A549 (cell line): Measurements from ENCODE around the gene AIPL1. TPM values are rescaled to one million over a fixed set of nuclear protein-coding genes. Genes with fewer than 3 reads are reported as not detected.
A peak's percentile ranks its signal among the peaks of the same experiment; 100 is the strongest.

Source experiments
- ATAC-seq, 2 experiments: fragments of 200-7000 bp in 1 of 2; fragments of >200 bp in 1 of 2; cut with Nextera tagmentation in 1 of 2; cut with Tn5 transposase in 1 of 2; 3 replicates each; pipeline versions ENCODE4 v1.8.0 to v1.9.1; 2018 to 2020; ENCODE audit warnings: mild to moderate bottlenecking in 1 of 2, moderate library complexity in 1 of 2
- CTCF ChIA-PET: fragments of 300-600 bp; sonication (Branson Sonifier 250); formaldehyde crosslinking; extraction: SDS; loops from one replicate; lab custom pipeline; 2021; ENCODE audit warnings: antibody characterized with exemption, inconsistent platforms; lab: Yijun Ruan, JAX
- POLR2A ChIA-PET: fragments of 350-600 bp; formaldehyde crosslinking; extraction: SDS; loops from one replicate; lab custom pipeline; 2021; ENCODE audit warnings: antibody characterized with exemption, inconsistent platforms; lab: Yijun Ruan, JAX
- DNase-seq, 2 experiments: peaks; one replicate each; pipeline versions ENCODE4 v3.0.0 to v3.0.0-alpha.2; 2011 to 2016; ENCODE audit warnings: low read depth in 1 of 2, low spot score in 1 of 2
- FAIRE-seq: peaks from 2 replicates; lab custom pipeline; 2011; peaks lifted over from hg19 to GRCh38; lab: Jason Lieb, UNC
- H3K27ac ChIP-seq, 2 experiments: fragments of >200 bp; sonication (Bioruptor Twin); formaldehyde crosslinking; 3 replicates each; pipeline ENCODE4 v1.5.1; 2016 to 2017
- H3K4me1 ChIP-seq: fragments of >200 bp; sonication (Bioruptor Twin); formaldehyde crosslinking; 3 replicates; pipeline ENCODE4 v1.6.1; 2016
- H3K4me2 ChIP-seq: fragments of >200 bp; sonication (Bioruptor Twin); formaldehyde crosslinking; 3 replicates; pipeline ENCODE4 v1.6.1; 2016
- H3K4me3 ChIP-seq: fragments of >200 bp; sonication (Bioruptor Twin); formaldehyde crosslinking; 3 replicates; pipeline ENCODE4 v1.5.1; 2016
- H3K9me3 ChIP-seq: fragments of >200 bp; sonication (Bioruptor Twin); formaldehyde crosslinking; 3 replicates; pipeline ENCODE4 v1.6.1; 2016
- BCL3 ChIP-seq: fragments of >200 bp; sonication (Bioruptor Twin); formaldehyde crosslinking; IDR thresholded peaks from 3 replicates; pipeline ENCODE4 v1.6.1; 2016
- CBX2 ChIP-seq: fragments of 200-600 bp; sonication (generic); IDR thresholded peaks from 2 replicates; pipeline ENCODE4 v1.6.1; 2016; ENCODE audit warnings: low read depth, mild to moderate bottlenecking, borderline replicate concordance
- CTCF ChIP-seq: fragments of >200 bp; sonication (Bioruptor Twin); formaldehyde crosslinking; IDR thresholded peaks from 3 replicates; pipeline ENCODE4 v1.5.1; 2016
- ESRRA ChIP-seq: fragments of 150-350 bp; IDR thresholded peaks from 2 replicates; pipeline ENCODE4 v1.6.1; 2014; ENCODE audit warnings: mild to moderate bottlenecking, low read length, borderline replicate concordance
- FOSL2 ChIP-seq, 2 experiments: fragments of 450-650 bp in 1 of 2; fragments of >200 bp in 1 of 2; sonication (Bioruptor Twin) in 1 of 2; formaldehyde crosslinking; IDR thresholded peaks; 2 replicates each; pipeline versions ENCODE4 v1.5.0 to v1.6.1; 2016 to 2020; ENCODE audit warnings: mild to moderate bottlenecking in 1 of 2, moderate library complexity in 1 of 2
- FOXS1 ChIP-seq: fragments of 250-450 bp; sonication (Bioruptor Pico); IDR thresholded peaks from 2 replicates; pipeline ENCODE4 v1.5.0; 2020; ENCODE audit warnings: mild to moderate bottlenecking, moderate library complexity
- HDAC2 ChIP-seq: fragments of 200-600 bp; sonication (generic); IDR thresholded peaks from 2 replicates; pipeline ENCODE4 v1.6.1; 2016
- HEYL ChIP-seq: fragments of 250-450 bp; sonication (Bioruptor Pico); IDR thresholded peaks from 2 replicates; pipeline ENCODE4 v1.8.0; 2021; ENCODE audit warnings: mild to moderate bottlenecking, moderate library complexity
- JUN ChIP-seq, 2 experiments: fragments of >200 bp; sonication (Bioruptor Twin); formaldehyde crosslinking; IDR thresholded peaks; 2 replicates in 1 of 2; 3 replicates in 1 of 2; pipeline ENCODE4 v1.6.1; 2016 to 2017
- JUNB ChIP-seq: fragments of >200 bp; sonication (Bioruptor Twin); formaldehyde crosslinking; IDR thresholded peaks from 2 replicates; pipeline ENCODE4 v1.6.1; 2016
- KDM1A ChIP-seq: fragments of 200-600 bp; sonication (generic); IDR thresholded peaks from 2 replicates; pipeline ENCODE4 v1.6.1; 2016; ENCODE audit warnings: low read depth, mild to moderate bottlenecking
- KDM5A ChIP-seq: fragments of 200-600 bp; sonication (generic); IDR thresholded peaks from 2 replicates; pipeline ENCODE4 v1.6.1; 2016; ENCODE audit warnings: antibody characterized with exemption, mild to moderate bottlenecking
- MAZ ChIP-seq: fragments of 150-350 bp; IDR thresholded peaks from 2 replicates; pipeline ENCODE4 v1.6.1; 2014; ENCODE audit warnings: antibody characterized with exemption, low read depth, low read length, borderline replicate concordance
- NFE2L2 ChIP-seq: fragments of 150-350 bp; conservative IDR thresholded peaks from 2 replicates; pipeline ENCODE4 v1.6.1; 2014; ENCODE audit warnings: low read length
- NR3C1 ChIP-seq: fragments of >200 bp; sonication (Bioruptor Twin); formaldehyde crosslinking; IDR thresholded peaks from 3 replicates; pipeline ENCODE4 v1.6.1; 2017
- PHF8 ChIP-seq: fragments of 200-600 bp; sonication (generic); IDR thresholded peaks from 2 replicates; pipeline ENCODE4 v1.6.1; 2016; ENCODE audit warnings: low read depth, mild to moderate bottlenecking, antibody characterized with exemption, moderate library complexity, borderline replicate concordance
- POLR2A ChIP-seq: IDR thresholded peaks from 2 replicates; pipeline ENCODE4 v1.6.1; 2012; ENCODE audit warnings: mild to moderate bottlenecking, low read length
- RAD21 ChIP-seq, 2 experiments: fragments of >200 bp in 1 of 2; sonication (Bioruptor Twin) in 1 of 2; formaldehyde crosslinking in 1 of 2; IDR thresholded peaks in 1 of 2; conservative IDR thresholded peaks in 1 of 2; 2 replicates in 1 of 2; 3 replicates in 1 of 2; pipeline ENCODE4 v1.6.1; 2012 to 2018; ENCODE audit warnings: inconsistent platforms in 1 of 2
- RARB ChIP-seq: fragments of 250-450 bp; sonication (Bioruptor Pico); IDR thresholded peaks from 2 replicates; pipeline ENCODE4 v1.8.0; 2021; ENCODE audit warnings: mild to moderate bottlenecking, moderate library complexity
- SMC3 ChIP-seq: fragments of >200 bp; sonication (Bioruptor Twin); formaldehyde crosslinking; IDR thresholded peaks from 3 replicates; pipeline ENCODE4 v1.6.1; 2018; ENCODE audit warnings: inconsistent platforms
- TFCP2L1 ChIP-seq: fragments of 250-450 bp; sonication (Bioruptor Pico); IDR thresholded peaks from 2 replicates; pipeline ENCODE4 v1.5.0; 2021; ENCODE audit warnings: mild to moderate bottlenecking
- TP53 ChIP-seq: fragments of 250-450 bp; sonication (Bioruptor Pico); IDR thresholded peaks from 2 replicates; pipeline ENCODE4 v1.5.0; 2021; ENCODE audit warnings: mild to moderate bottlenecking, moderate library complexity
- ZC3H11A ChIP-seq: fragments of 450-650 bp; IDR thresholded peaks from 2 replicates; pipeline ENCODE4 v1.6.1; 2014; ENCODE audit warnings: antibody characterized with exemption, mild to moderate bottlenecking
- ZFP36 ChIP-seq: fragments of 450-650 bp; IDR thresholded peaks from 2 replicates; pipeline ENCODE4 v1.6.1; 2014; ENCODE audit warnings: borderline replicate concordance; ENCODE audit not compliant: partially characterized antibody
- ZSCAN20 ChIP-seq: fragments of 250-450 bp; sonication (Bioruptor Pico); IDR thresholded peaks from 2 replicates; pipeline ENCODE4 v1.8.0; 2022; ENCODE audit warnings: mild to moderate bottlenecking, moderate library complexity
- WGBS: methylation state at CpG from one replicate; pipeline ENCODE4 v1.1.6; 2017; ENCODE audit errors: missing lambda C conversion rate; 5-methylcytosine and 5-hydroxymethylcytosine counted together
- polyA plus RNA-seq, 4 experiments: library from polyadenylated mRNA; depleted of rRNA in 3 of 4; stranded (reverse); fragments of >200 nt; fragmentation: RNase III in 1 of 4; extraction: RNeasy Plus Mini Kit Qiagen cat#74134 plus additional on column Dnase treatment in 1 of 4; gene quantifications; 2 replicates in 3 of 4; 3 replicates in 1 of 4; pipeline ENCODE4 v1.2.3, GENCODE V29; 2011 to 2017
- TF ChIP-seq, protein P1 (sequence below): fragments of >200 bp; sonication (Bioruptor Twin); formaldehyde crosslinking; IDR thresholded peaks from 2 replicates; pipeline ENCODE4 v1.6.1; 2016

Gene AIPL1
- polyA plus RNA-seq, 2 of the 4 experiments (the other 2 are of a cell fraction), result not detected

GRCh38 chr17:6471531-6472465 is 36.9 kb upstream of the AIPL1 start:
- ATAC-seq, result peak; percentile 39 to 64
- FAIRE-seq, result no peak
- H3K9me3 ChIP-seq, result 0 out of 3 replicates have a peak, but pooled peaks cover 5% of the 10 kb centered on the region
- ChIA-PET CTCF (interaction anchor here (0.8 to 6.9 kb wide), 51 partner anchors 9 to 883 kb away, joined by 3 to 105 read pairs (median 8); partner anchors contain the start of genes C17orf100, MED31 and TXNDC17), POLR2A (interaction anchor here (0.6 to 2.1 kb wide), 3 partner anchors 136 to 169 kb away, joined by 3 to 6 read pairs (median 4); a partner anchor contains a TSS)
- H3K4me1 ChIP-seq, result peaks cover 24% of the 10 kb centered on the region
- peak overlapping the region; percentile 40 for H3K4me2 ChIP-seq
- 73% methylated on average over 19 of the region's 19 CpGs for WGBS
- peak; percentile 38 to 62 for DNase-seq
- H3K27ac ChIP-seq, result peak overlapping the region; percentile 53 to 76; a peak in 4 of 6 replicates
- no peak overlapping the region for H3K4me3 ChIP-seq
- peak in 1 of 2 experiments; percentile 33; a peak in 2 of 5 replicates for TF ChIP-seq RAD21 (conservative IDR thresholded peaks at IDR 0.05 in 1 of 2, IDR thresholded peaks at IDR 0.05 in 1 of 2)
- TF ChIP-seq FOSL2 (IDR thresholded peaks at IDR 0.05), result no peak
- peak; percentile 51; the same call in 1 of the 2 replicates for TF ChIP-seq FOSL2 (CRISPR knock-in tag; IDR thresholded peaks at IDR 0.05)
- no peak for TF ChIP-seq HEYL (CRISPR knock-in tag)
- TF ChIP-seq KDM5A, result no peak
- peak; percentile 80 for TF ChIP-seq ZFP36
- TF ChIP-seq SMC3, result peak; percentile 28; the same call in 1 of the 3 replicates
- TF ChIP-seq FOXS1 (CRISPR knock-in tag), result no peak

DNA sequence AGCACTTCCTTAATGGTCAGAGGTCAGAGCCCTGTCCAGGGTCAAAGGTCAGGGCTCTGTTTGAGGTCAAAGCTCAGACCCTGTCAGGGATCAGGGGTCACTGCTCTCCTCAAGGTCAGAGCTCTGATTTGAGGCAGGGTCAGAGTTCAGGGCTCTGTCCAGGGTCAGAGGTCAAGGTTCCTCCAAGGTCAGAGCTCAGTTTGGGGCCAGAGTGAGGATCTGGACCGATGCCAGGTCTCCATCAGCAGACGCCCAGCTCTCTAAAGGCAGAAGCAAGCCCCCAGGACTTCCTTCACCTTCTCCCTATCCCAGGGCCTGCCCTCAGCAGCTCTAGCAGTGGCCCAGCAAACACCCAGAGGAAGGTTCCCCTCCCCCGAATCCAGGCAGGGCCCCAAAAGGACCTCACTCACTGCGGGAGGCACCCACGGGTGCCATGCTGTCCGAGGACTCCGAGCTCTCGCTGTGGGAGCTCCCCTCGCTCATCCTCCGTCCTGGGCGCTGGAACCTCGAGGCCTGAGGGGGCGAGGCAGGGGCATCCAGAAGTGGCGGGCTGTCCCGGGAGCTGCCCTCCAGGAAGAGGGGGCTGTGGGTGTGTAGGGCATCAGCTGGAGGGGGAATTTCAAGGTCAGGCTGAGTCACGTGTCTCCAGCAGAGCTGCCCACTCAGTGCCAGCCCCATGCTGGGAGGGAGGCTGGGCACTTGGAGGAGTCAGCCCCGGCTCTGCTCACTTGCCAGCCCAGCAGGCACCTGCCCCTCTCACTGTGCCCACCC is 36.0 kb upstream of the AIPL1 start:
- Histone ChIP-seq H3K9me3 (0 out of 3 replicates have a peak, but pooled peaks cover 5% of the 10 kb centered on the region), H3K4me1 (peaks cover 24% of the 10 kb centered on the region), H3K4me2 (peak overlapping the region; percentile 40), H3K27ac (peak overlapping the region in 1 of 2 experiments; percentile 76; a peak in 3 of 6 replicates)
- 78% methylated on average over 17 of the region's 17 CpGs for WGBS
- DNase-seq, result no peak
- POLR2A ChIA-PET, result interaction anchor here (0.6 kb wide), 2 partner anchors 137 to 164 kb away, joined by 3 read pairs; no protein-coding TSS in a partner anchor
- TF ChIP-seq BCL3, result no peak
- TF ChIP-seq ZSCAN20 (CRISPR knock-in tag), result no peak
- TF ChIP-seq ESRRA, result peak; percentile 95
- TF ChIP-seq, all 56 proteins: peak for 1
- H3K4me3 ChIP-seq, result no peak overlapping the region
- FAIRE-seq, result no peak
- ATAC-seq, result 0 out of 6 replicates have a peak, but pooled peaks of 1 of the 2 experiments have one; percentile 5
- CTCF ChIA-PET, result interaction anchor here (0.7 to 6.9 kb wide), 27 partner anchors 9 to 551 kb away, joined by 3 to 105 read pairs (median 13); partner anchors contain the start of genes C17orf100 and MED31

DNA sequence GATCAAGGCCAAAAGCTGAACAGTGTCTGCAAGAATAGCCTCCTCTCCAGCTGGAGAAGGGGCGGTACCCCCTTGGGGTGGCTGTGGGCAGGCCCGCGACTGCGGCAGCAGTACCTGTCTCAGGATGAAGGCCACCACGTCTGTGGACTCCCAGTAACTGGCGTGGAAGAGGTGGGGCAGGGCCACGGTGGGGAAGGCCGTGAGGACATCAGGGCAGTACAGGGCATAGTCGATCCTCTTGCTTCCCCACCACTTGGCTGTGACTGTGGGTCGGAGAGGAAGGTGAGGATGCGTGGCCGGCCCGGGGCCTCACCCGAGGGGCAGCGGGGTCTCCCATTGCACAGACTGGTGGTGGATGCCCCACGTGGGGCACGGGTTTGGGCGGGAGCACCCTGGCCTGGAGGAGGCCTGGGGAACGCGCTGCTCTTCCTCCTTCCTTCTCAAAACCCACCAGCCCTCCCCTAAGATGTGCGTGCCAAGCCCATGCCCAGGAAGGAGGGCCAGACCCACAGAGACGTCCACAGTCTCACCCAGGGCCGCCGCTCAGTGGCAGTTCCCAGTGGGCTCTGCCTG is 35.3 kb upstream of the AIPL1 start:
- ChIA-PET POLR2A (interaction anchor here (0.6 kb wide), 1 partner anchor 165 kb away, joined by 3 read pairs; no protein-coding TSS in a partner anchor), CTCF (interaction anchor here (0.7 to 6.9 kb wide), 16 partner anchors 9 to 383 kb away, joined by 3 to 105 read pairs (median 38); no protein-coding TSS in a partner anchor)
- DNase-seq (no peak), FAIRE-seq (no peak), ATAC-seq (no peak)
- no peak overlapping the region for H3K27ac ChIP-seq
- H3K9me3 ChIP-seq, result 0 out of 3 replicates have a peak, but pooled peaks cover 5% of the 10 kb centered on the region
- H3K4me1 ChIP-seq, result peaks cover 24% of the 10 kb centered on the region
- no peak overlapping the region for H3K4me3 ChIP-seq
- H3K4me2 ChIP-seq, result no peak overlapping the region
- 91% methylated on average over 24 of the region's 24 CpGs for WGBS
- TF ChIP-seq JUN (IDR thresholded peaks at IDR 0.05) (no peak), NFE2L2 (no peak), CTCF (no peak), ZC3H11A (no peak), TP53 (CRISPR knock-in tag) (no peak), RARB (CRISPR knock-in tag) (no peak), NR3C1 (no peak), MAZ (no peak), HDAC2 (no peak), POLR2A (no peak), KDM1A (no peak), HEYL (CRISPR knock-in tag) (no peak), CBX2 (no peak), ZFP36 (no peak), TFCP2L1 (CRISPR knock-in tag) (no peak), JUNB (no peak), PHF8 (no peak)
- TF ChIP-seq, protein P1, sequence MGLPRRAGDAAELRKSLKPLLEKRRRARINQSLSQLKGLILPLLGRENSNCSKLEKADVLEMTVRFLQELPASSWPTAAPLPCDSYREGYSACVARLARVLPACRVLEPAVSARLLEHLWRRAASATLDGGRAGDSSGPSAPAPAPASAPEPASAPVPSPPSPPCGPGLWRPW, result no peak
